T-helper 1 cell (primary cell): ENCODE data around the gene HIBADH.
"Not testable (repeated sequence)": the region's sequence is repeated elsewhere in the genome, so short reads cannot be mapped to it uniquely, and the experiment has no call there.

ENCODE experiments used
- DNase-seq, 5 donors: peaks; one replicate each; pipeline ENCODE4 v3.0.0-alpha.2; 2012 to 2020

Gene HIBADH

GRCh38 chr7:27535795-27536194, 126.9 kb downstream of the HIBADH start:
- DNase-seq, result no peak

- DNase-seq, result no peak
Observed at GRCh38 chr7:27533652-27534081, 129.0 kb downstream of the HIBADH start.

- no peak for DNase-seq
Observed at GRCh38 chr7:27532314-27532713, 130.4 kb downstream of the HIBADH start.

- no peak for DNase-seq
Observed at GRCh38 chr7:27527348-27527714, 135.4 kb downstream of the HIBADH start.

- no peak for DNase-seq
Observed at GRCh38 chr7:27526611-27527347, 135.9 kb downstream of the HIBADH start.

- no peak for DNase-seq
Observed at GRCh38 chr7:27526131-27526530, 136.6 kb downstream of the HIBADH start.

- no peak for DNase-seq
Observed at GRCh38 chr7:27523321-27523720, 139.4 kb downstream of the HIBADH start.

GRCh38 chr7:27522566-27522965, 140.1 kb downstream of the HIBADH start:
- DNase-seq, result no peak

GRCh38 chr7:27520815-27521790, 141.6 kb downstream of the HIBADH start:
- DNase-seq, result no peak

- DNase-seq, result no peak
Observed at GRCh38 chr7:27519793-27520469, 142.8 kb downstream of the HIBADH start.

GRCh38 chr7:27518561-27519350, 143.9 kb downstream of the HIBADH start:
- no peak for DNase-seq

GRCh38 chr7:27516421-27516820, 146.3 kb downstream of the HIBADH start:
- no peak for DNase-seq

GRCh38 chr7:27515933-27516332, 146.8 kb downstream of the HIBADH start:
- DNase-seq, result no peak

GRCh38 chr7:27514861-27515260, 147.8 kb downstream of the HIBADH start:
- no peak for DNase-seq

- no peak for DNase-seq
Observed at GRCh38 chr7:27513885-27514284, 148.8 kb downstream of the HIBADH start.

- not testable (repeated sequence) for DNase-seq
Observed at GRCh38 chr7:27511370-27511769, 151.3 kb downstream of the HIBADH start.

- DNase-seq, result no peak
Observed at GRCh38 chr7:27510541-27510940, 152.1 kb downstream of the HIBADH start.

- not testable (repeated sequence) for DNase-seq
Observed at GRCh38 chr7:27501879-27502278, 160.8 kb downstream of the HIBADH start.

GRCh38 chr7:27501001-27501400, 161.7 kb downstream of the HIBADH start:
- no peak for DNase-seq

- no peak for DNase-seq
Observed at GRCh38 chr7:27492224-27492623, 170.5 kb downstream of the HIBADH start.

- no peak for DNase-seq
Observed at GRCh38 chr7:27491534-27491933, 171.1 kb downstream of the HIBADH start.

GRCh38 chr7:27487509-27487908, 175.2 kb downstream of the HIBADH start:
- DNase-seq, result no peak
